WTC11 (cell line): ENCODE data around the gene WDFY4.

Source experiments
- CTCF ChIP-seq: fragments of 200-600 bp; IDR thresholded peaks from 2 replicates; pipeline ENCODE4 v1.8.0; 2022; ENCODE audit warnings: antibody characterized with exemption
- NR2C2 ChIP-seq: sonication (generic); formaldehyde crosslinking; IDR thresholded peaks from 2 replicates; pipeline ENCODE4 v1.8.0; 2022; ENCODE audit warnings: mild to moderate bottlenecking, missing genetic modification reagents
- SMAD3 ChIP-seq: sonication (generic); formaldehyde crosslinking; IDR thresholded peaks from 2 replicates; pipeline ENCODE4 v1.8.0; 2022; ENCODE audit warnings: missing genetic modification reagents, mild to moderate bottlenecking, borderline replicate concordance
- ZBTB43 ChIP-seq: sonication (generic); formaldehyde crosslinking; IDR thresholded peaks from 2 replicates; pipeline ENCODE4 v1.8.1; 2023; ENCODE audit warnings: mild to moderate bottlenecking, missing genetic modification reagents

- TF ChIP-seq SMAD3 (CRISPR knock-in tag) (no peak), NR2C2 (no peak), CTCF (no peak), ZBTB43 (CRISPR knock-in tag) (no peak)
Observed at GRCh38 chr10:48940958-48941357, 256.3 kb downstream of the WDFY4 start.
